ENCODE measurements around the gene ARHGEF3.

GRCh38 chr3:56720849-56721248 lies 80.9 kb downstream of the ARHGEF3 start:
- TF ChIP-seq, protein P1, sequence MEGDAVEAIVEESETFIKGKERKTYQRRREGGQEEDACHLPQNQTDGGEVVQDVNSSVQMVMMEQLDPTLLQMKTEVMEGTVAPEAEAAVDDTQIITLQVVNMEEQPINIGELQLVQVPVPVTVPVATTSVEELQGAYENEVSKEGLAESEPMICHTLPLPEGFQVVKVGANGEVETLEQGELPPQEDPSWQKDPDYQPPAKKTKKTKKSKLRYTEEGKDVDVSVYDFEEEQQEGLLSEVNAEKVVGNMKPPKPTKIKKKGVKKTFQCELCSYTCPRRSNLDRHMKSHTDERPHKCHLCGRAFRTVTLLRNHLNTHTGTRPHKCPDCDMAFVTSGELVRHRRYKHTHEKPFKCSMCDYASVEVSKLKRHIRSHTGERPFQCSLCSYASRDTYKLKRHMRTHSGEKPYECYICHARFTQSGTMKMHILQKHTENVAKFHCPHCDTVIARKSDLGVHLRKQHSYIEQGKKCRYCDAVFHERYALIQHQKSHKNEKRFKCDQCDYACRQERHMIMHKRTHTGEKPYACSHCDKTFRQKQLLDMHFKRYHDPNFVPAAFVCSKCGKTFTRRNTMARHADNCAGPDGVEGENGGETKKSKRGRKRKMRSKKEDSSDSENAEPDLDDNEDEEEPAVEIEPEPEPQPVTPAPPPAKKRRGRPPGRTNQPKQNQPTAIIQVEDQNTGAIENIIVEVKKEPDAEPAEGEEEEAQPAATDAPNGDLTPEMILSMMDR (IDR thresholded peaks at IDR 0.05), result no peak
- TF ChIP-seq EZH2 (IDR thresholded peaks at IDR 0.05), result no peak

All from neural progenitor cell (in vitro differentiated cells).